Right lobe of liver (tissue), 4 donors: ENCODE data around the gene ABT1.

Experiments
- CTCF ChIP-seq, 4 donors: fragments of 200-600 bp in 3 of 4; fragments of 450-650 bp in 1 of 4; IDR thresholded peaks; one replicate each; pipeline versions ENCODE4 v1.5.1 to v1.8.0; 2016 to 2022; ENCODE audit warnings: antibody characterized with exemption in 4 of 4, mild to moderate bottlenecking in 2 of 4
- POLR2A ChIP-seq: fragments of 450-650 bp; IDR thresholded peaks from one replicate; pipeline ENCODE4 v1.6.1; 2017; ENCODE audit warnings: antibody characterized with exemption, mild to moderate bottlenecking
- donor health status: DM: no; HTN: no; CAD: no.
- donor health status: DM: no; HTN: no; CAD: no.
- donor health status: DM: no; HTN: yes; CAD: no.

GRCh38 chr6:26550250-26550993 lies 46.3 kb upstream of the ABT1 start:
- TF ChIP-seq CTCF (IDR thresholded peaks at IDR 0.05) (no peak), POLR2A (no peak)
